Progenitor cell of endocrine pancreas (in vitro differentiated cells): ENCODE results near the gene IGSF8. TPM values are rescaled to one million over a fixed set of nuclear protein-coding genes. Genes with fewer than 3 reads are reported as not detected.

ENCODE experiments used
- DNase-seq: peaks from one replicate; pipeline ENCODE4 v3.0.0; 2021; ENCODE audit warnings: low spot score; ENCODE audit not compliant: unreplicated experiment
- H3K27ac Mint-ChIP-seq: 2 replicates; pipeline ENCODE4 v1.8.0; 2021; ENCODE audit warnings: mild to moderate bottlenecking, moderate library complexity, mixed read lengths
- H3K27me3 Mint-ChIP-seq: 2 replicates; pipeline ENCODE4 v1.8.0; 2021; ENCODE audit warnings: mixed read lengths
- H3K36me3 Mint-ChIP-seq: 2 replicates; pipeline ENCODE4 v1.8.0; 2022; ENCODE audit warnings: mixed read lengths; ENCODE audit not compliant: insufficient read depth
- H3K4me1 Mint-ChIP-seq: 2 replicates; pipeline ENCODE4 v1.8.0; 2021; ENCODE audit warnings: low read depth, mixed read lengths
- H3K4me3 Mint-ChIP-seq: 2 replicates; pipeline ENCODE4 v1.8.0; 2021; ENCODE audit warnings: low read depth, mild to moderate bottlenecking, moderate library complexity, mixed read lengths
- H3K9me3 Mint-ChIP-seq: 2 replicates; pipeline ENCODE4 v1.8.0; 2021; ENCODE audit warnings: low read depth, mixed read lengths
- total RNA-seq: library from RNA; stranded (reverse); gene quantifications from 2 replicates; pipeline ENCODE4 v1.2.1, GENCODE V29; 2021
- TF ChIP-seq, protein P1 (sequence below): fragments of 200-600 bp; sonication (generic); IDR thresholded peaks from one replicate; pipeline ENCODE4 v1.5.0; 2021; ENCODE audit warnings: antibody characterized with exemption, mild to moderate bottlenecking; ENCODE audit not compliant: unreplicated experiment

IGSF8 gene
- total RNA-seq, 1 donor from 2014 or later: 39.4 TPM

GRCh38 chr1:160068225-160068624 is 30.2 kb downstream of the IGSF8 start:
- TF ChIP-seq, protein P1, sequence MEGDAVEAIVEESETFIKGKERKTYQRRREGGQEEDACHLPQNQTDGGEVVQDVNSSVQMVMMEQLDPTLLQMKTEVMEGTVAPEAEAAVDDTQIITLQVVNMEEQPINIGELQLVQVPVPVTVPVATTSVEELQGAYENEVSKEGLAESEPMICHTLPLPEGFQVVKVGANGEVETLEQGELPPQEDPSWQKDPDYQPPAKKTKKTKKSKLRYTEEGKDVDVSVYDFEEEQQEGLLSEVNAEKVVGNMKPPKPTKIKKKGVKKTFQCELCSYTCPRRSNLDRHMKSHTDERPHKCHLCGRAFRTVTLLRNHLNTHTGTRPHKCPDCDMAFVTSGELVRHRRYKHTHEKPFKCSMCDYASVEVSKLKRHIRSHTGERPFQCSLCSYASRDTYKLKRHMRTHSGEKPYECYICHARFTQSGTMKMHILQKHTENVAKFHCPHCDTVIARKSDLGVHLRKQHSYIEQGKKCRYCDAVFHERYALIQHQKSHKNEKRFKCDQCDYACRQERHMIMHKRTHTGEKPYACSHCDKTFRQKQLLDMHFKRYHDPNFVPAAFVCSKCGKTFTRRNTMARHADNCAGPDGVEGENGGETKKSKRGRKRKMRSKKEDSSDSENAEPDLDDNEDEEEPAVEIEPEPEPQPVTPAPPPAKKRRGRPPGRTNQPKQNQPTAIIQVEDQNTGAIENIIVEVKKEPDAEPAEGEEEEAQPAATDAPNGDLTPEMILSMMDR: no peak
- Mint-ChIP-seq H3K4me1 (peaks cover 14% of the 10 kb centered on the region), H3K4me3 (no peak overlapping the region), H3K9me3 (no peaks in the 10 kb centered on the region), H3K36me3 (no peaks in the 10 kb centered on the region), H3K27me3 (peaks cover 78% of the 10 kb centered on the region), H3K27ac (no peak overlapping the region)
- DNase-seq: no peak

GRCh38 chr1:160066829-160067745 is 31.3 kb downstream of the IGSF8 start:
- peaks cover 69% of the 10 kb centered on the region for H3K27me3 Mint-ChIP-seq
- H3K4me1 Mint-ChIP-seq: peaks cover 14% of the 10 kb centered on the region
- no peak for DNase-seq

GRCh38 chr1:160064746-160065145 is 33.7 kb downstream of the IGSF8 start:
- Mint-ChIP-seq H3K4me1 (peaks cover 11% of the 10 kb centered on the region), H3K9me3 (no peaks in the 10 kb centered on the region), H3K27me3 (peaks cover 55% of the 10 kb centered on the region), H3K36me3 (no peaks in the 10 kb centered on the region), H3K4me3 (no peak overlapping the region), H3K27ac (no peak overlapping the region)
- TF ChIP-seq, protein P1: no peak
- no peak for DNase-seq

More at GRCh38 chr1:160066829-160067745, 31.3 kb downstream of the IGSF8 start:
- no peaks in the 10 kb centered on the region for H3K9me3 Mint-ChIP-seq
- H3K36me3 Mint-ChIP-seq: no peaks in the 10 kb centered on the region
- no peak overlapping the region for H3K4me3 Mint-ChIP-seq
- no peak overlapping the region for H3K27ac Mint-ChIP-seq
- TF ChIP-seq, protein P1: no peak

GRCh38 chr1:160064164-160064563 is 34.3 kb downstream of the IGSF8 start:
- DNase-seq: no peak
- Mint-ChIP-seq H3K36me3 (no peaks in the 10 kb centered on the region), H3K27me3 (peaks cover 53% of the 10 kb centered on the region), H3K4me1 (peaks cover 11% of the 10 kb centered on the region), H3K4me3 (no peak overlapping the region), H3K27ac (no peak overlapping the region), H3K9me3 (no peaks in the 10 kb centered on the region)
- TF ChIP-seq, protein P1: no peak

DNA sequence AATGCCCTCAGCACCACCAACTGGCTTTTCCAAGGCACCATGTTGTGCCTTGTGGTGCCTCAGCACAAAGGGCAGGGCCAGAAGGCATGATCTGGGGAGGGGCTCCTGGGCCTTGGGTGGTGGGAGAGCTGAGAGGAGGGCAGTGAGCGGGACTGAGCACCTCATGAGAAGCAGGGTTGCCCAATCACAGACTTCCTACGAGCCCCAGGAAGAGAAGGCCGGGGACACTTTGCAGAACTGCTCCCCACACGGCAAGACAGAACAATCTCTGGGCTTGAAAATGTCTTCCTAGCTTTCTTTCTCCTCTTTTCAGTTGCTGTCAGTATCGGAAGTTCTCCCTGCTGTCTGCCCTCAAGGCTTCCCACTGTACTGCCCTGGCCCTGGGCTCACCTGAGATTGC is 35.2 kb downstream of the IGSF8 start:
- peaks cover 53% of the 10 kb centered on the region for H3K27me3 Mint-ChIP-seq
- TF ChIP-seq, protein P1: no peak
- no peak for DNase-seq
- no peaks in the 10 kb centered on the region for H3K36me3 Mint-ChIP-seq
- no peaks in the 10 kb centered on the region for H3K9me3 Mint-ChIP-seq
- H3K27ac Mint-ChIP-seq: no peak overlapping the region
- H3K4me3 Mint-ChIP-seq: no peak overlapping the region
- peaks cover 11% of the 10 kb centered on the region for H3K4me1 Mint-ChIP-seq
